MM.1S (cell line): ENCODE results near the gene EMID1.
A peak's percentile ranks its signal among the peaks of the same experiment; 100 is the strongest.
"Not testable (repeated sequence)": the region's sequence is repeated elsewhere in the genome, so short reads cannot be mapped to it uniquely, and the experiment has no call there.

ENCODE experiments used
- DNase-seq: peaks from one replicate; pipeline ENCODE4 v3.0.0-alpha.2; 2015
- H2AFZ ChIP-seq: fragments of 300-600 bp; sonication (generic); 2 replicates; pipeline ENCODE4 v1.6.0; 2016; ENCODE audit warnings: antibody characterized with exemption, low read length
- H3F3A ChIP-seq: fragments of 300-600 bp; sonication (generic); 2 replicates; pipeline ENCODE4 v1.6.1; 2016; ENCODE audit warnings: mild to moderate bottlenecking, antibody characterized with exemption, low read length, moderate library complexity, mixed read lengths; ENCODE audit not compliant: insufficient read depth
- H3K27ac ChIP-seq: fragments of 300-600 bp; sonication (generic); 2 replicates; pipeline ENCODE4 v1.5.1; 2016; ENCODE audit warnings: mild to moderate bottlenecking, low read length
- H3K27me3 ChIP-seq: fragments of 300-600 bp; sonication (generic); replicated peaks from 2 replicates; pipeline ENCODE4 v1.6.0; 2016; ENCODE audit warnings: low read length; ENCODE audit not compliant: insufficient read depth
- H3K36me3 ChIP-seq: fragments of 300-600 bp; sonication (generic); replicated peaks from 2 replicates; pipeline ENCODE4 v1.6.1; 2016; ENCODE audit warnings: mild to moderate bottlenecking, low read length, mixed read lengths; ENCODE audit not compliant: insufficient read depth
- H3K4me1 ChIP-seq: fragments of 300-600 bp; sonication (generic); 2 replicates; pipeline ENCODE4 v1.6.1; 2016; ENCODE audit warnings: low read length, mixed read lengths
- H3K4me2 ChIP-seq: fragments of 300-600 bp; sonication (generic); 2 replicates; pipeline ENCODE4 v1.6.0; 2016; ENCODE audit warnings: low read depth, low read length
- H3K4me3 ChIP-seq: fragments of 300-600 bp; sonication (generic); 2 replicates; pipeline ENCODE4 v1.5.1; 2016; ENCODE audit warnings: low read length, mixed read lengths
- H3K79me2 ChIP-seq: fragments of 300-600 bp; sonication (generic); 2 replicates; pipeline ENCODE4 v1.6.1; 2016; ENCODE audit warnings: mixed run types, low read length, mixed read lengths
- H3K9ac ChIP-seq: fragments of 300-600 bp; sonication (generic); 2 replicates; pipeline ENCODE4 v1.6.1; 2016; ENCODE audit warnings: low read length, mixed read lengths
- H3K9me2 ChIP-seq: fragments of 300-600 bp; sonication (generic); replicated peaks from 2 replicates; pipeline ENCODE4 v1.6.1; 2016; ENCODE audit warnings: mild to moderate bottlenecking, low read length, mixed read lengths; ENCODE audit not compliant: insufficient read depth
- H3K9me3 ChIP-seq: fragments of 300-600 bp; sonication (generic); replicated peaks from 2 replicates; pipeline ENCODE4 v1.6.1; 2016; ENCODE audit warnings: mild to moderate bottlenecking, low read length, mixed read lengths; ENCODE audit not compliant: insufficient read depth
- H4K20me1 ChIP-seq: fragments of 300-600 bp; sonication (generic); 2 replicates; pipeline ENCODE4 v1.6.1; 2016; ENCODE audit warnings: mild to moderate bottlenecking, low read length, moderate library complexity, mixed read lengths; ENCODE audit not compliant: insufficient read depth
- EZH2 ChIP-seq: fragments of 300-600 bp; sonication (generic); optimal IDR thresholded peaks from 2 replicates; pipeline ENCODE3; 2017; ENCODE audit warnings: low read depth, mild to moderate bottlenecking, antibody characterized with exemption, low read length, mixed read lengths
- EZH2phosphoT487 ChIP-seq: fragments of 300-600 bp; sonication (generic); IDR thresholded peaks from 2 replicates; pipeline ENCODE4 v1.6.1; 2018; ENCODE audit warnings: antibody characterized with exemption, low read length
- TF ChIP-seq, protein P1 (sequence below): fragments of 300-600 bp; sonication (generic); IDR thresholded peaks from 2 replicates; pipeline ENCODE4 v1.5.1; 2016; ENCODE audit warnings: antibody characterized with exemption, low read length, mixed read lengths

The EMID1 gene

DNA sequence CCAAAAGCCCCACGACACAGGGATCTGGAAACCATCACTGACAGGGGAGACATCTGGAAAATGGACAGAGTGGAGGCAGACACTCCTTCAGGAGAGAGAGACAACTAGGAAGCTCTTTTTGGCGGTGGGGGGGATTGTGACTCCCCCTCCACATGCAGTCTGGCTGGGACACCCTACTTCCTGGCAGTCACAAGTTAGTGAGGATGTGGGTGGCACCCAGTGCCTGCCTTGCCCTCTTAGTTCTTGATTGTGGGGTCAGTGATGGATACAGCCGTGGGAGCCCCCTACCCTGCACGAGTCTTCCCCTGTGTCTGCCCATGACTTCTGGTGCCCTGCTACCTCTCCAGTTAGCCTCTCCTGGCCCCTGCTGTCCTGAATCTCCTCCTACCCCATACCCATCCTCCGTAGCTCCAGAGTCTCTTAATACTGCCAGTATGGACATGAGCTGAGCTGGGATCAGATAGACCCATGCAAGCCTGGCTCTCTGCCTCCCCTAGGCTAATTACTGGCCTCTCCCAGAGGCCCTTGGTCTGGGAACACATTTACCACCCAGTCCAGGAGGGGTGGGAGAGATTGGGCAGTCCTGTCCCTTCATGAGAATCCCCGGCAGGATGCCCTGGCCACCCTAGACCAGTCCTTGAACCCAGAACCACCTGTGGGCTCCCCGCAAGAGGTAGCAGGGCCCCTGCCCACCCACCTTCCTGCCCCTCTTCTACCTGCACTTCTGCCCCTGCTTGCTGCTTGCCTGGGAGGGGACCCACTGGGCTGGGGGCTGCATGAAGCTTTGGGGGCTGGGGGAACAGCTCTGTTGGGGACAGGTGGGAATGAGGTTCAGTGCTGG is 39.3 kb downstream of the EMID1 start:
- H3K9ac ChIP-seq = no peak overlapping the region
- H3K4me1 ChIP-seq = peaks cover 22% of the 10 kb centered on the region
- no peaks in the 10 kb centered on the region for H4K20me1 ChIP-seq
- H3K4me2 ChIP-seq = no peak overlapping the region
- H2AFZ ChIP-seq = 0 out of 2 replicates have a peak overlapping the region, but pooled peaks have one; percentile 35
- H3K27ac ChIP-seq = no peak overlapping the region
- H3K9me3 ChIP-seq = no peaks in the 10 kb centered on the region
- no peaks in the 10 kb centered on the region for H3K79me2 ChIP-seq
- H3K36me3 ChIP-seq = no peaks in the 10 kb centered on the region
- no peak overlapping the region for H3K4me3 ChIP-seq
- no peaks in the 10 kb centered on the region for H3K27me3 ChIP-seq
- no peaks in the 10 kb centered on the region for H3F3A ChIP-seq
- no peak for DNase-seq
- no peak for TF ChIP-seq EZH2phosphoT487
- TF ChIP-seq EZH2 = no peak
- TF ChIP-seq, protein P1, sequence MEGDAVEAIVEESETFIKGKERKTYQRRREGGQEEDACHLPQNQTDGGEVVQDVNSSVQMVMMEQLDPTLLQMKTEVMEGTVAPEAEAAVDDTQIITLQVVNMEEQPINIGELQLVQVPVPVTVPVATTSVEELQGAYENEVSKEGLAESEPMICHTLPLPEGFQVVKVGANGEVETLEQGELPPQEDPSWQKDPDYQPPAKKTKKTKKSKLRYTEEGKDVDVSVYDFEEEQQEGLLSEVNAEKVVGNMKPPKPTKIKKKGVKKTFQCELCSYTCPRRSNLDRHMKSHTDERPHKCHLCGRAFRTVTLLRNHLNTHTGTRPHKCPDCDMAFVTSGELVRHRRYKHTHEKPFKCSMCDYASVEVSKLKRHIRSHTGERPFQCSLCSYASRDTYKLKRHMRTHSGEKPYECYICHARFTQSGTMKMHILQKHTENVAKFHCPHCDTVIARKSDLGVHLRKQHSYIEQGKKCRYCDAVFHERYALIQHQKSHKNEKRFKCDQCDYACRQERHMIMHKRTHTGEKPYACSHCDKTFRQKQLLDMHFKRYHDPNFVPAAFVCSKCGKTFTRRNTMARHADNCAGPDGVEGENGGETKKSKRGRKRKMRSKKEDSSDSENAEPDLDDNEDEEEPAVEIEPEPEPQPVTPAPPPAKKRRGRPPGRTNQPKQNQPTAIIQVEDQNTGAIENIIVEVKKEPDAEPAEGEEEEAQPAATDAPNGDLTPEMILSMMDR = no peak
- H3K9me2 ChIP-seq = no peaks in the 10 kb centered on the region

DNA sequence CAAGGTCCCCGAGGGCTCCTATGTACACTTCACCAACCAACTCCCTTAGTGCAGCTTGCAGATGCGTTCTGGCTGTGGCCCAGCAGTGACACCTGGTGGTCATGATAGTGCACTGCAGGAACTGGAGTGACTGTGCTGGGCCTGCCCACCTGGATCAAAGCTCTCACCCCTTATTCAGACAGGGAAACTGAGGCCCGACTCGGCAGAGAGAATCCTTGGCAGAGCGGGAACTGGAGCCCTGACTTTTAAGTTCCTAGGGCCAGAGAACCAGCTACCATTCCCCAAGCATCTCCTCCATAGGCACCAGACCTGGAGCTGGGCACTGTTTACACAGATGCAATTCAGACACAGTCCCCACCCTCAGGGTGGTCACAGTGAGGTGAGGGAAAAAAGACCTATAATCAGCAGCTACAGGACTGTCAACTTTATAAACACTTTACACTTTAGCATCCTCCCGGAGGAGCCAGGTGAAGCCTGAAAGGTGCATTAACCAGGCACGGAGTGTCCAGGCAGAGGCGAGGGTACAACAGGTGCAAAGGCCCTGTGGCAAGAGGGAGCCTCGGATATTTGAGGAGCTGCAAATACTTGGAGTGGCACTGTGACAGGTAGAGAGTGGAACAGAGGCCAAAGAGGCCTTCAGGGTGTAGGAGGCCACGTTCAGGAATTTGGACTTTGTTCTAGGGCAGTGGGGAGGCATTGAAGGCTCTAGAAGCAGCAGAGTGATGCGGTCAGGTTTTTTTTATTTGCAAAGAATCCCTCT is 40.1 kb downstream of the EMID1 start:
- Histone ChIP-seq H3K9me3 (no peaks in the 10 kb centered on the region), H2AFZ (0 out of 2 replicates have a peak overlapping the region, but pooled peaks have one; percentile 35), H3K4me3 (no peak overlapping the region), H3K9ac (no peak overlapping the region), H3K27me3 (no peaks in the 10 kb centered on the region), H3F3A (no peaks in the 10 kb centered on the region), H3K9me2 (no peaks in the 10 kb centered on the region), H3K4me1 (peaks cover 22% of the 10 kb centered on the region), H3K4me2 (no peak overlapping the region), H4K20me1 (no peaks in the 10 kb centered on the region), H3K79me2 (no peaks in the 10 kb centered on the region), H3K36me3 (no peaks in the 10 kb centered on the region), H3K27ac (no peak overlapping the region)
- DNase-seq = peak; percentile 81
- TF ChIP-seq, protein P1 = peak; percentile 98
- TF ChIP-seq EZH2 = no peak
- TF ChIP-seq EZH2phosphoT487 = no peak

DNA sequence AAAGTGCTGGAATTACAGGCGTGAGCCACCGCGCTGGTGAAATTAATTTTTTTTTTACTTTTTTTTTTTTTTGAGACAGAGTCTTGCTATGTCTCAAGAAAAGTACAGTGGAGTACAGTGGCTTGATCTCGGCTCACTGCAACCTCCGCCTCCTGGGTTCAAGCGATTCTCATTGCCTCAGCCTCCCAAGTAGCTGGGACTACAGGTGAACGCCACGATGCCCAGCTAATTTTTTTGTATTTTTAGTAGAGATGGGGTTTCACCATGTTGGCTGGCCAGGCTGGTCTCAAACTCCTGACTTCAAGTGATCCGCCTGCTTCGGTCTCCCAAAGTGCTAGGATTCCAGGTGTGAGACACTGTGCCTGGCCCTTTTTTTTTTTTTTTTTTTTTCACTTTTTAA is 42.2 kb downstream of the EMID1 start:
- H4K20me1 ChIP-seq, H3K36me3 ChIP-seq, H2AFZ ChIP-seq: not testable (repeated sequence)

DNA sequence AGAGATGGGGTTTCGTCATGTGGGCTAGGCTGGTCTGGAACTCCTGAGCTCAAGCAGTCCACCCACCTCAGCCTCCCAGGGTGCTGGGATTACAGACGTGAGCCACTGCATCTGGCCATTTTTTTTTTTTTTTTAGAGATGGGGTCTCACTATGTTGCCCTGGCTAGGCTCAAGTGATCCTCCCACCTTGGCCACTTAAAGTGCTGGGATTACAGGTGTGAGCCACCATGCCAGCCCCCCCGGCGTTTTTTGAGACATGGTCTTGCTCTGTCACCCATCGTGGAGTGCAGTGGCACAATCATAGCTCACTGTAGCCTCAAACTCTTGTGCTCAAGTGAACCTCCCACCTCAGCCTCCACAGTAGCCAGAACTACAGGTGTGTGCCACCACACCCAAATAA is 45.6 kb downstream of the EMID1 start:
- TF ChIP-seq, protein P1 = no peak
- no peak for TF ChIP-seq EZH2
- no peak for TF ChIP-seq EZH2phosphoT487
- Histone ChIP-seq H3K27ac (no peak overlapping the region), H2AFZ (no peak overlapping the region), H3K79me2 (no peaks in the 10 kb centered on the region), H3K27me3 (no peaks in the 10 kb centered on the region), H4K20me1 (no peaks in the 10 kb centered on the region), H3K9me2 (no peaks in the 10 kb centered on the region), H3K9me3 (no peaks in the 10 kb centered on the region), H3K36me3 (no peaks in the 10 kb centered on the region), H3K9ac (no peak overlapping the region), H3K4me1 (no peaks in the 10 kb centered on the region), H3K4me3 (no peak overlapping the region), H3K4me2 (no peak overlapping the region), H3F3A (no peaks in the 10 kb centered on the region)
- no peak for DNase-seq

More for the DNA sequence above, 42.2 kb downstream of the EMID1 start:
- not testable (repeated sequence) for H3K9ac ChIP-seq, H3K27me3 ChIP-seq, H3F3A ChIP-seq, H3K27ac ChIP-seq, H3K9me3 ChIP-seq, H3K79me2 ChIP-seq, H3K4me2 ChIP-seq, H3K4me3 ChIP-seq, H3K9me2 ChIP-seq, DNase-seq
- peaks cover 22% of the 10 kb centered on the region for H3K4me1 ChIP-seq
